ENCODE measurements around the gene RBM39. TPM values are rescaled to one million over a fixed set of nuclear protein-coding genes. Genes with fewer than 3 reads are reported as not detected.

The RBM39 gene
- total RNA-seq, 1 experiment from 2014 or later = 282 TPM

- Histone ChIP-seq H3K4me1 (ENCODE audit: control insufficient read depth, insufficient read depth, low read length) (peaks cover 18% of the 10 kb centered on the region), H3K9me3 (ENCODE audit: control insufficient read depth, insufficient read depth, low read depth, low read length) (no peaks in the 10 kb centered on the region), H3K27ac (ENCODE audit: low read length) (peak overlapping the region; percentile 100), H3K4me3 (ENCODE audit: low read depth in 2 of 2, low read length in 2 of 2) (peak overlapping the region in 1 of 2 experiments; percentile 91; a peak in 2 of 4 replicates), H3K27me3 (ENCODE audit: control insufficient read depth, insufficient read depth, low read length) (no peaks in the 10 kb centered on the region), H3K36me3 (ENCODE audit: control insufficient read depth, insufficient read depth, low read length) (peaks cover 25% of the 10 kb centered on the region)
- CTCF ChIA-PET = interaction anchor here (0.6 kb wide), 1 partner anchor 28 kb away, joined by 3 read pairs; the partner anchor contains the start of gene PHF20
- in situ Hi-C loops (cut with HindIII; ENCODE audit: low pct_unique_long_range_greater_than_20kb, low sequenced_read_pairs) (no loop called here), intact Hi-C loops (cut with micrococcal nuclease; ENCODE audit: unreplicated experiment) (loop anchor here (5.0 kb wide), 1 partner anchor 138 kb away; no protein-coding TSS in a partner anchor)
- TF ChIP-seq POLR2AphosphoS5 (IDR thresholded peaks at IDR 0.05; ENCODE audit: low read depth, low read length) (no peak), TCF7L2 (IDR thresholded peaks at IDR 0.05; ENCODE audit: low read depth, low read length) (no peak), CTCF (IDR thresholded peaks at IDR 0.05) (no peak), SIN3A (IDR thresholded peaks at IDR 0.05; ENCODE audit: borderline replicate concordance, insufficient read depth, low read depth, low read length) (no peak), REST (IDR thresholded peaks at IDR 0.05; ENCODE audit: insufficient read depth in 1 of 2, low read depth in 2 of 2, low read length in 1 of 2) (no peak)
- POLR2A ChIA-PET = interaction anchor here (0.6 to 0.7 kb wide), 3 partner anchors 15 to 141 kb away, joined by 3 to 8 read pairs (median 4); partner anchors contain the start of genes NFS1 and ROMO1
- BruUV-seq (replicated peaks) = no TSS peak
- DNase-seq (ENCODE audit: low read depth, low spot score) = no peak
- ATAC-seq = no peak
Observed at GRCh38 chr20:35743693-35744491, 1.8 kb upstream of the RBM39 start.

GRCh38 chr20:35742741-35743523 is 872 bp upstream of the RBM39 start:
- peaks cover 34% of the 10 kb centered on the region for H3K36me3 ChIP-seq (ENCODE audit: control insufficient read depth, insufficient read depth, low read length)
- no peaks in the 10 kb centered on the region for H3K9me3 ChIP-seq (ENCODE audit: control insufficient read depth, insufficient read depth, low read depth, low read length)
- H3K4me1 ChIP-seq (ENCODE audit: control insufficient read depth, insufficient read depth, low read length) = peaks cover 21% of the 10 kb centered on the region
- ATAC-seq (no peak), DNase-seq (ENCODE audit: low read depth, low spot score) (no peak)
- in situ Hi-C loops (cut with HindIII; ENCODE audit: low pct_unique_long_range_greater_than_20kb, low sequenced_read_pairs) (no loop called here), intact Hi-C loops (cut with micrococcal nuclease; ENCODE audit: unreplicated experiment) (loop anchor here (5.0 kb wide), 1 partner anchor 139 kb away; no protein-coding TSS in a partner anchor)
- CTCF ChIA-PET = interaction anchor here (0.5 to 1.4 kb wide), 2 partner anchors 64 to 141 kb away, joined by 3 read pairs; no protein-coding TSS in a partner anchor
- TF ChIP-seq POLR2AphosphoS5 (IDR thresholded peaks at IDR 0.05; ENCODE audit: low read depth, low read length) (no peak; the same call in 1 of the 2 replicates), CTCF (IDR thresholded peaks at IDR 0.05) (no peak), SIN3A (IDR thresholded peaks at IDR 0.05; ENCODE audit: borderline replicate concordance, insufficient read depth, low read depth, low read length) (no peak), REST (IDR thresholded peaks at IDR 0.05; ENCODE audit: insufficient read depth in 1 of 2, low read depth in 2 of 2, low read length in 1 of 2) (no peak), TCF7L2 (IDR thresholded peaks at IDR 0.05; ENCODE audit: low read depth, low read length) (no peak)
- no peaks in the 10 kb centered on the region for H3K27me3 ChIP-seq (ENCODE audit: control insufficient read depth, insufficient read depth, low read length)
- peak overlapping the region; percentile 90 to 91 for H3K4me3 ChIP-seq (ENCODE audit: low read depth in 2 of 2, low read length in 2 of 2)
- POLR2A ChIA-PET = interaction anchor here (0.5 to 1.8 kb wide), 11 partner anchors 10 to 212 kb away, joined by 3 to 34 read pairs (median 4); partner anchors contain the start of genes NFS1, PHF20, ROMO1 and SCAND1
- TSS peak; percentile 99 for BruUV-seq (replicated peaks)
- H3K27ac ChIP-seq (ENCODE audit: low read length) = peak overlapping the region; percentile 100

Data from Panc1 (cell line).